VCaP (cell line): ENCODE data around the gene CCDC83.

ENCODE experiments used
- H3K27ac ChIP-seq: fragments of 450-650 bp; 2 replicates; pipeline ENCODE4 v1.5.1; 2017
- TF ChIP-seq, protein P1 (sequence below): fragments of 450-650 bp; conservative IDR thresholded peaks from 2 replicates; pipeline ENCODE4 v1.5.1; 2017; ENCODE audit warnings: mild to moderate bottlenecking, moderate library complexity

CCDC83 gene

DNA sequence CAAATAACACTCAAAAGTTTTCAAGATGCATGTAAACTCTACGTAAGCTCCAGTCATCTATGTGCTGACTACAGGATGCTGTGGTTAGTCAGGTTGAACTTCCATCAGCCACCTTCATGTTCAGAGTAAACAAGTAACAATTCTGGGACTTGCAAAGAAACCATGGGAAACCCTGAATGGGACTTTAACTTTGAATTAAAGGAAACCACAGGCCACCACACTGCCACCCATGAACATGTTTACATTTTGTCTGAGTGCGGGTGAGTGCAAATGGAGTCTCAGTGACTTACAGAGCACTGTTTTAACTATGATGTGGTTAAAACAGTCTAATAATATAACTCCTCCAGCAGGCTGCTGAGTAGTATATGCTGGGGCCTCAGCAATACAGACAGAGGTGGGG, 31.4 kb upstream of the CCDC83 start:
- TF ChIP-seq, protein P1, sequence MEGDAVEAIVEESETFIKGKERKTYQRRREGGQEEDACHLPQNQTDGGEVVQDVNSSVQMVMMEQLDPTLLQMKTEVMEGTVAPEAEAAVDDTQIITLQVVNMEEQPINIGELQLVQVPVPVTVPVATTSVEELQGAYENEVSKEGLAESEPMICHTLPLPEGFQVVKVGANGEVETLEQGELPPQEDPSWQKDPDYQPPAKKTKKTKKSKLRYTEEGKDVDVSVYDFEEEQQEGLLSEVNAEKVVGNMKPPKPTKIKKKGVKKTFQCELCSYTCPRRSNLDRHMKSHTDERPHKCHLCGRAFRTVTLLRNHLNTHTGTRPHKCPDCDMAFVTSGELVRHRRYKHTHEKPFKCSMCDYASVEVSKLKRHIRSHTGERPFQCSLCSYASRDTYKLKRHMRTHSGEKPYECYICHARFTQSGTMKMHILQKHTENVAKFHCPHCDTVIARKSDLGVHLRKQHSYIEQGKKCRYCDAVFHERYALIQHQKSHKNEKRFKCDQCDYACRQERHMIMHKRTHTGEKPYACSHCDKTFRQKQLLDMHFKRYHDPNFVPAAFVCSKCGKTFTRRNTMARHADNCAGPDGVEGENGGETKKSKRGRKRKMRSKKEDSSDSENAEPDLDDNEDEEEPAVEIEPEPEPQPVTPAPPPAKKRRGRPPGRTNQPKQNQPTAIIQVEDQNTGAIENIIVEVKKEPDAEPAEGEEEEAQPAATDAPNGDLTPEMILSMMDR, result no peak
- H3K27ac ChIP-seq, result peak overlapping the region; percentile 100

DNA sequence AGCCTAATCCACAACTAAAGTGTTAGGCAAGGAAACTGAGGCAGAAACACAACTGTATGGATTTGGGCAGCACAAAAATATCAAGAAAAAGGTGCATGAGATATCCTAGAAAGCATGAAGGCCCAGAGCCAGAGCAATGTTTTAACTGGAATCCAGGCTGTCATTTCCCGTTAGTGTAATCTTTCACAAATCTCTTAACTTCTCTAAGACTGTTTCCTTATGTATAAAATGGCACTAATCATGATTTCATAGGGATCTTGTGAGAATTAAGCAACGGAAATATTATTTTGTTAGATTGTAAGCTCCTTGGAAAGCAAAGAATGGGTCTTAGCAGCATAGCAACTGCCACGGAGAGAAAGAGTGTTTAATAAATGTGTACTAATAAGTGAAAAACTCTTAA, 29.6 kb upstream of the CCDC83 start:
- TF ChIP-seq, protein P1, result no peak
- peak overlapping the region; percentile 100 for H3K27ac ChIP-seq

DNA sequence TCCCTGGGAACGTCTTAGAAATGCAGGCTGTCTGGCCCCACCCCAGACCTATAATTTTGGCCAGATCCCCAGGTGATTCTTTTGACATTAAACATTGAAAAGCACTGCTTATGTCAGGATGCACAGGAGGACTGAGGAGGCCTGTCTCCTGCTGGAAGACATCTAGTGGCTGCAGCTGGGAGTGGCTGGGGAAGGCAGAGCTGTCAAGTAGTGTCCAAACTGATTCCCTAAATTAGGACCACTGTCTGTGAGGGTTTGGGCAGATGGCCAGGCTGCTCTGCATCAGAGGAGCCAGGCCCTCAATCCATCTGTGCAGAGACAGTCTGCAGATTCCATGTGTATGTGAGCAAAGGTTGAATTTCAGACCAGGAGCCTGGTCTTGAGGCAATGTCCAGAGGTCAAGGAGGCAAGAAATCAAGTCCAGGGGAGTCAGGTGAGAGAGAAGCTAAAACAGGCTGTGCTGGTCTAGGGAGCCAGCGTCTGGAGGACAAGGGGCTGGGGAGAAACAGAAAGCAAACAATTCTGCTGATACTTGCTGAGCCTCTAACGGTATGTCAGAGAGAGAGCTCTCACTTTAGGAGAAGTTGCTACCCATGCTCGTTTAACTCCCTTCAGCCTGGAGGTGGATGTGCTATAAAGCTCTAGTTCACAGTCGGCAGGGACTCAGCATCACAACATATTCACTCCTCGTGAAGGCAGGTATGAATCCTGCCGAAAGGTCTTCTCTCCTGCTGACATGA, 28.9 kb upstream of the CCDC83 start:
- TF ChIP-seq, protein P1, result peak; percentile 84
- peak overlapping the region; percentile 100 for H3K27ac ChIP-seq

DNA sequence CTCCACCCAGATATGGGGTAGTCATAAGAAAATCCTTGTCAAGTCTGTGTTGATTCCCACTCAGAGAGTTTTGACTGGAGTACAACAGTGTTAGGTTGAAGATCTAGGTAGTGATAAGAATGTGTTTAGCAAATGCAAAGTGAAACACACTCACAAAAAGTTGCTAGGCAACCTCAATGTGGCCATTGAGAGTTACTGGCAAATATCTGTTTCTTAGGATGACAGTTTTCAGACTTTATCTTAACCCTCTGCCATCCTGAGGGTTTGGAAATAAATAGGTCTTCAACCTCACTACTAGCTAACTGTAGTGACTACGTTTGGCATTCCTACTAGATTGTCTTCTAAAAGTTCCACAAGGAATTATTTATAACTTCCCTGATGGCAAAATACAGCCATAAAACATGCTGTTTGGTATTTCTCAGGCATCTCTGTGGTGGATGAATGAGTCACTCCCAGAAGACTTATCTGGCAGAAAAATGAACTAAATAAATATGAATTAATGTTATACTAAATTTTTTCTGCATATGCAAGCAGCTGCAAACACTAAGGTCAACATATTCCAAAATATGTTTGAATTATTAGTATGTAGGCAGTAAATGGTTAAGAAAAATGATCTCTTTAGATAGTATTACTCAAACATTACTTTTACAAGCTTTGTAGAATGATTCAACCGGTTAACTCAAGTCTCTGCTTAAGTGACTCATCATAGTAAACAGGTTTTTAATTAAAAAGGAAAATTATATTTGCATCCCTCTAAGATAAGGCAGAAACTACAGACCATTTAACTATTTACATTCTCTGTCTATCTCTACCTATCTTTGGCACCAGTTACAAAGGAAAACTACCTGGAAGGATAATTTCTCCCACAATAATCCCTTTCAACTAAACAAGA, 27.2 kb upstream of the CCDC83 start:
- TF ChIP-seq, protein P1, result no peak
- H3K27ac ChIP-seq, result peak overlapping the region; percentile 100

DNA sequence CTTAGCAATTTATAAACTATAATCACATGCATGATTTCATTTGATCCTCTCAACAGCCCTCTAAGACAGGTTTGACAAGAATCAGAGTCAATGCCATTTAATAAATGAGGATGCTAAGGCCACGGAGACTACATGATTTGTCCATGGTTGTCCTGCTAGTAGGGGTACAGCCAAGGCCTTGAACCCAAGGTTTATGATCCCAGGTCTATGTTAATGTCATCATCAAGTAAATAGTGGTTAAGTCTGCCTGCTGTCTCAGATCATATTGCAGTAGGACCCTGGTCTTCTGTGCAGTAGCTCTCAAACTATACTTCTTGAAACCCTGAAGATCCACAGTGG, 26.6 kb upstream of the CCDC83 start:
- TF ChIP-seq, protein P1, result no peak
- H3K27ac ChIP-seq, result peak overlapping the region; percentile 100

DNA sequence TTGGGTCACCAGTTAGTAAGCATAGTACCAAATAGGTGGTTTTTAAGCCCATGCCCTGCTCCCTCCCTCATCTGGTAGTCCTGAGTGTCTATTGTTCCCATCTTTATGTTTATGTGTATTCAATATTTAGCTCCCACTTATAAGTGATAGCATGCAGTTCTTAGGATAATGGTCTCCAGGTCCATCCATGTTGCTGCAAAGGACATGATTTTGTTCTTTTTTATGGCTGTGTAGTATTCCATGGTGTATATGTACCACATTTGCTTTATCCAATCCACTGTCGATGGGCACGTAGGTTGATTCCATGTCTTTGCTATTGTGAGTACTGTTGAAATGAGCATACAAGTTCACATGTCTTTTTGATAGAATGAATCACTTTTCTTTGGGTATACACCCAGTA, 26.0 kb upstream of the CCDC83 start:
- peak overlapping the region; percentile 100 for H3K27ac ChIP-seq
- TF ChIP-seq, protein P1, result no peak

DNA sequence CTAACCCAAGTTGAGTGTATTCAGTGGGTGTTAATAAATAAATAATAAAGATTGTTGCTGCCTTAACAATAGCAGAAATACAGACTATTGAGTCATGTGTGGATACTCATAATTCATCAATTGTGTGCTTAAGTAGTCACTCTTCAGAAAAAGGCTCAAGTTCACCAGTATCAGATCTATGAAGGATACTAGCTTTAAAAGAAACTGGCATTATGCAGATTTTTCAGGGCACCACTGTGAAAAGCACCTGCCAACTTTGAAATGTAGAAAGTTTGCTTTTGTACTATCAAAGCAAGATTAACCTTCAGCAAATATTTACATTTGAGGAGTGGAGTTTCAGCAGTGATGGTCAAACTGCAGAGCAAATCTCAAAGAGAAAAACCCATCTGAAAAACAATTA, 24.1 kb upstream of the CCDC83 start:
- peak overlapping the region; percentile 100 for H3K27ac ChIP-seq
- TF ChIP-seq, protein P1, result no peak
